ENCODE data around the gene IL23R.

IL23R gene

GRCh38 chr1:67304023-67304422, 137.8 kb downstream of the IL23R start:
- no peak for DNase-seq (ENCODE audit: low read depth, low spot score)

- no peak for DNase-seq (ENCODE audit: low read depth, low spot score)
These were observed 140.3 kb downstream of the IL23R start for GRCh38 chr1:67306547-67306946.

- no peak for DNase-seq (ENCODE audit: low read depth, low spot score)
These were observed 141.2 kb downstream of the IL23R start, which contains the start of gene IL12RB2 for GRCh38 chr1:67307251-67308060. IL12RB2 (plus strand) TSS chr1:67307873; CDS start chr1:67320369, 12,496 bp downstream.

DNA sequence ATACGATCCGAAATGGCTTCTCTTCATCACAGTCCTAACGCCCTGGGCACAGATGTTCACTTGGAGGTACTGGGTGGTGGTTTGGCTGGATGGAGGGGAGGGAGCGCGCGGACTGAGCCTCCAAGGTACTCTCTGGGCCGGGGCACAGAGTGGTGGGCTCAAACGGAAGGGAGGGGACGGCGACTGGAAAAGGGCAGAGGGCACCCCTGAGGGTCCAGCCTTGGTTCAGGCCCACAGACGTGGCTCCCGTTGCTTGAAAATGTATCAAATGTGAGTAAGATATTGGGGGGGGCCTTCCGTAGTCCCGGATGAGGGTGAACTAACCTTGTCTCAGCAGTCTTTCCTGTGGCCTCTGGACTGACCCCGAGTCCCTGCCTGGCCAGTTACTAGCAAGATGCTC, 141.9 kb downstream of the IL23R start:
- DNase-seq (ENCODE audit: low read depth, low spot score) = no peak
